Measurements from ENCODE around the gene JPH3.
"Not testable (repeated sequence)": the region's sequence is repeated elsewhere in the genome, so short reads cannot be mapped to it uniquely, and the experiment has no call there.

The JPH3 gene

GRCh38 chr16:87681051-87681602 is 78.8 kb downstream of the JPH3 start:
- not testable (repeated sequence) for DNase-seq (ENCODE audit: low read depth, low spot score)

- DNase-seq (ENCODE audit: low read depth, low spot score): no peak
Observed at GRCh38 chr16:87681981-87682570, 79.8 kb downstream of the JPH3 start.

- no peak for DNase-seq (ENCODE audit: low read depth, low spot score)
Observed at GRCh38 chr16:87682852-87683399, 80.6 kb downstream of the JPH3 start.

- DNase-seq (ENCODE audit: low read depth, low spot score): no peak
Observed at GRCh38 chr16:87684106-87684677, 81.9 kb downstream of the JPH3 start.

- no peak for DNase-seq (ENCODE audit: low read depth, low spot score)
Observed at GRCh38 chr16:87684711-87685404, 82.5 kb downstream of the JPH3 start.

GRCh38 chr16:87685405-87685755 is 83.1 kb downstream of the JPH3 start:
- no peak for DNase-seq (ENCODE audit: low read depth, low spot score)

GRCh38 chr16:87685766-87686165 is 83.5 kb downstream of the JPH3 start:
- DNase-seq (ENCODE audit: low read depth, low spot score): no peak

GRCh38 chr16:87686697-87687096 is 84.4 kb downstream of the JPH3 start:
- no peak for DNase-seq (ENCODE audit: low read depth, low spot score)

GRCh38 chr16:87687126-87687910 is 85.0 kb downstream of the JPH3 start:
- no peak for DNase-seq (ENCODE audit: low read depth, low spot score)

GRCh38 chr16:87687998-87688529 is 85.8 kb downstream of the JPH3 start:
- no peak for DNase-seq (ENCODE audit: low read depth, low spot score)

GRCh38 chr16:87688876-87689815 is 86.8 kb downstream of the JPH3 start:
- DNase-seq (ENCODE audit: low read depth, low spot score): no peak

- DNase-seq (ENCODE audit: low read depth, low spot score): no peak
Observed at GRCh38 chr16:87689956-87690465, 87.7 kb downstream of the JPH3 start.

- no peak for DNase-seq (ENCODE audit: low read depth, low spot score)
Observed at GRCh38 chr16:87690911-87691685, 88.8 kb downstream of the JPH3 start.

- DNase-seq (ENCODE audit: low read depth, low spot score): no peak
Observed at GRCh38 chr16:87691686-87692079, 89.4 kb downstream of the JPH3 start.

- DNase-seq (ENCODE audit: low read depth, low spot score): no peak
Observed at GRCh38 chr16:87692176-87692575, 89.9 kb downstream of the JPH3 start.

- DNase-seq (ENCODE audit: low read depth, low spot score): no peak
Observed at GRCh38 chr16:87692756-87693155, 90.4 kb downstream of the JPH3 start.

- DNase-seq (ENCODE audit: low read depth, low spot score): no peak
Observed at GRCh38 chr16:87693827-87694226, 91.5 kb downstream of the JPH3 start.

GRCh38 chr16:87694441-87695125 is 92.3 kb downstream of the JPH3 start:
- no peak for DNase-seq (ENCODE audit: low read depth, low spot score)

- DNase-seq (ENCODE audit: low read depth, low spot score): no peak
Observed at GRCh38 chr16:87695534-87695933, 93.2 kb downstream of the JPH3 start.

Data from iPS DF 19.7 (cell line).